GM19043 (cell line): ENCODE measurements around the gene HSD17B4.
A peak's percentile ranks its signal among the peaks of the same experiment; 100 is the strongest.
"Not testable (repeated sequence)": the region's sequence is repeated elsewhere in the genome, so short reads cannot be mapped to it uniquely, and the experiment has no call there.

Experiments
- ATAC-seq: cut with Tn5 transposase; IDR thresholded peaks from one replicate; pipeline ENCODE4 v1.9.1; 2021; ENCODE audit warnings: low read depth; ENCODE audit not compliant: unreplicated experiment

Gene HSD17B4

GRCh38 chr5:119452373-119453039 lies at the start of gene HSD17B4:
TSS of gene HSD17B4 (plus strand) at chr5:119452497. CDS start at chr5:119452576, 79 bp downstream.
- peak; percentile 92 for ATAC-seq

DNA sequence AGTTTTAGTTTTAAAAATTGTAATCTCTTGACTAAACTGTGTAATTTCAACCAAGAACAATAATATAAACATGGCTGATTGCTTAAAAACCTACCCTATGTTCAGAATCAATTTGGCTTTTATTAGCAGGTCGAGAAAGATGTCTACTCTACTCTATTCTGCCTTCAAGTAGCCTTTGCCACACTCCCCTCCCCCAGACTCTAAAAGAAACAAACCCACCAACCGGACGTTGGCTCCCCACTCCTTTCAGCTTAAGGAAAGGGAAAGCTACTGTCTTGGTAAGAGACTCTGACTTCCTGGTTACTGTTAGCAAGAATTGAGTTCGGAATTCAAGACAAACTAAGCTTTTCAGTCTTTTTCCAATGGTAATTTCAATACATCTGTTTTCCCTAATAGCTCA lies 49.7 kb upstream of the HSD17B4 start:
- ATAC-seq: no peak

GRCh38 chr5:119404033-119404432 lies 48.3 kb upstream of the HSD17B4 start:
- ATAC-seq: no peak

DNA sequence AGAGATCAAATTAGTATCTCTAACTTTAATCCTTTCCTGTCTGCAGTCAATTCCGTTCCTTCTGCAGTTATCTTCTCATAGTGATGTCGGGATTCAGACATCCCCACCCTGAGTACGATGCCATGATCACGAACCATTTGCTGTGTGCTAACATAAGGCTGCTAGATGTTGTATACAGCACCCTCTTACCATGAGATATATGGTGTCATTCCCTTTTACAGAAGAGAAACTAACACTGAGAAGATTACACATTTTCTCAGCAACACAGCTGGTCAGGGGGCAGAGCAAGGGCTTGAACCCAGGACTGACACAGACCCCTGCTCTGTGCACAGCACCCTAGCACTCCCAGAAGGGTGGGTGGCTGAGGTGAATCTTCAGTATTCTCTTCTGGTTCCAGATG lies 46.9 kb upstream of the HSD17B4 start:
- ATAC-seq: no peak

- no peak for ATAC-seq
Observed at GRCh38 chr5:119406551-119407110, 45.7 kb upstream of the HSD17B4 start.

DNA sequence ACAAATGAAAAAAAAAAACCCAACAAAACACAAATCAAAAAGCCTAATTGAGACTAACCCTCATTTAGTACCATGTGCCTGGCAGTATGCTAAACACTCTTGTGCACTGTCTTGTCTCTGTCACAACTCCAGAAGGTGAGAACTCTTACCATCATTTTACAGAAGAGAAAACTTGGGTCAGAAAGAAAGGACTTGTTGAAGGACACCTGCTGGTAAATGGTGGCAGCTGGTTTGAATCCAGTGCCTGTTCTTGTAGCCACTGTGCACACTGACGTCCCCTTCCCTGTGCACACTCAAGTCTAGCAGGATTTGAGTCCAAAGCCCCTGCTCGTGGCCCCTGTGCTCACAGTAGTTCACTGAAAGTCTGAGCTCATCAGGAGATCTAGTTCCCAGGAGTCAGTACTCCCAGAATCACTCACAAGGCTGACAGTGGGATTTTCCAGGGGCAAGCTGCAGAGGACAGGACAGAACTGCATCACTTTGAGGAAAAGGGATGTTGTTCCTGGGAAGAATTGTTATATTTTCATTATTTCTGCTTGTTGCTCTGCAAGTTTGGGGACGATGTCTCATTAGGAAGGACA lies 43.0 kb upstream of the HSD17B4 start:
- peak; percentile 34 for ATAC-seq

DNA sequence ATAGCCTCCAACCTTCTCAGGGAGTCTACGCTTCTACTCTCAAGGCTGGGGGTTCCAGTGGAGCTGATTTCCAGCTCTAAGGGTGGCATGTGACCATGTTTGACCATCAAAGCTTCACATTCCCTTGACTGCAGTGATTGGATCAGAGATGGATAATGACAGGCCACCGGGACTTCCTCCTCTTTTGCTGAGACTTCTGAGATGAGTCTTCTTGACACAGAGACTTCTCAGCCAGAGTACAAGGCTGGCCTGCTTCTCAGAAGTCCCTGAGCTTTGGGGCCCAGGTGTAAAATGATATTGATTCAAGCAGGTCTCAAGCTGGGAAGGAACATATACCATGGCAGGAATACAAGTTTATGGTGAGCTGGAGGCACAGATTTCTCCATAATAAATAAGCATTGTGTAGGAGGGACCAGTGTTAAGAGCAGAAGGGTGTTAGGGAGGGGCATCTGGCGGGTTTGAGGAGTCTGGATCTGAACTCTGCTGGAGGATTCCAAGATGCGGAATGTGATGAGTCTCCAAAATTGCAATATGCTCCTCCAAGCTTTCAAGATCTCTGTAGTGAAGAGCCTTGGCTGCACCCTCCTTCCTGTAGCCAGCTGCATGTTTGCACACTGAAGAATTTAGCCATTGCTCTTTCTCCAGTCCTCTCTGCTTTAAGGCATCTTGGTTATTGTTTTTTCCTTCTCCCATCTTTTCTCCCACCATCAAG lies 41.7 kb upstream of the HSD17B4 start:
- ATAC-seq: no peak

DNA sequence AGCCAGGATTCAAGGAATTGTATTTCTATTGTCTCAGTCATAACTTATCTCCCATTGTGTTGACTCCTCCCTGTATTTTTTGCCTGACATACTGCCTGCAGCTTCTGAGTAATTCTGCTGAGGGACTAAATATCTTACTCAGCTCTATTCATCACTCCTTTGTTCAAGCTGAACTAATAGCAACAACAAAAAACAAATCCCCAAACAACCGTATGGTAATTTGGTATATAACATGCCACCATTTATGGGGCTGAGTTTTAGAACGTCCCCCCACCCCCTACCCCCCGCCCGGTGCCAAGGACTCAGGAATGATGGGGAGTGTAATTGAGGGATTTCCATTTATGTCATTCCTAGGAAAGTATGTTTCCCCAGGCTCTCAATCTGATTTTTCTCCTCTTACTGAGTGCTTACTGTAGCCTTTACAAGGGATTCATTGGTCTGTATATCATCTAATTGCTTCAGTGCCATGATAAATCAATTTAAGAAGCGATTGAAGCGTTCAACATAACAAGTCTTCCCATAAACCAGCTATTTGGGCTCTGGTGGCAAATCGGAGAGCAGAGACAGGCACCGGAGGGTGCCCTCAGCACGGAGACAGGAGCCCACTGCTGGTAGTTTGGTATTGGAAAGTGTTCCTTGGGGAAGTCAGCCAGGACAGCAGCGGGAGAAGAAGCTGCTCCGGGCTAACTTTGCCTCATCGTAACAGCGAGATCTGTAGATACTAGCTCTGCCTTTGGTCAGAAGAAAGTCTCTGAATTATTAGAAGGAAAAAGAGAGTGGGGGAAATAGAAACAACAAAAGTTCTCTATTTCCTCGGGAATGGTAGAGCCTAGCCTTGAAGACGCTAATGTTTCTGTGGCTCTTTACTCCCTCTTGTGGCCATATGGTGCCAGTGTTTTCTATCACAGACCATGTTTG lies 40.7 kb upstream of the HSD17B4 start:
- ATAC-seq: peak; percentile 70

GRCh38 chr5:119412279-119413227 lies 39.7 kb upstream of the HSD17B4 start:
- ATAC-seq: no peak

GRCh38 chr5:119414124-119414734 lies 38.1 kb upstream of the HSD17B4 start:
- ATAC-seq: not testable (repeated sequence)

DNA sequence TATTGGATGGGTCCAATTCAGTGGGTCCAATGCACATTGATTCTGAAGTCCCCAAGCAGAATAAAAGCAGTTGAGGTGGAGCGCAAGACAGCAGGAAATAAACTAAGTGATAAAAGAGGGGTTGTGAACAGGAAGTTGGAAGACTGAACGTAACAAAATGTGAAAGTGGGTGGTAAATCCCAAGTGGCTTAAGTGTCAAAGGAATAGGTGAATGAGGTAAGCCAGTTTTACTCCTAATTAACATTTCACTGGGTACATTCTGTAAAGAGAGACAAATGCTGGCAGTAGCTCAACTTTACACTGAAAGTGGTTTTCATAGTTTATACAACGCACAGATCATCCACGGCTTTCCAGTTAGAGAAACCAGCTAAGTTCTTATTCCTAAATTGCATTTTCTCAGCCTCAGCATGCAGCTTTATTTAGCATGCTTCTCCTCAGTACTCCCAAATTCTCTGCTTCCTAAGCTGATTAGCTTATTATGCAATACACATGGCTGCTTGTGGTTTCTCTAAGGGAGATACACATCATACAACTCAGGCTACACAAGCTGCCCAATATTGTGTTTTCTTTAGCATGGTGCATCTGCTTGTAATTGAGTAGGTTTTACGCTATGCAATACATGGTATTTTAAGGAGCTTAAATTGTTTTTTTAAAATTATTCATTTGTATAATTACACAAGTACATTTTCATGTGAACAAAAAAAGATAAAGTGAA lies 34.2 kb upstream of the HSD17B4 start:
- no peak for ATAC-seq

GRCh38 chr5:119418606-119419100 lies 33.6 kb upstream of the HSD17B4 start:
- ATAC-seq: peak; percentile 76

DNA sequence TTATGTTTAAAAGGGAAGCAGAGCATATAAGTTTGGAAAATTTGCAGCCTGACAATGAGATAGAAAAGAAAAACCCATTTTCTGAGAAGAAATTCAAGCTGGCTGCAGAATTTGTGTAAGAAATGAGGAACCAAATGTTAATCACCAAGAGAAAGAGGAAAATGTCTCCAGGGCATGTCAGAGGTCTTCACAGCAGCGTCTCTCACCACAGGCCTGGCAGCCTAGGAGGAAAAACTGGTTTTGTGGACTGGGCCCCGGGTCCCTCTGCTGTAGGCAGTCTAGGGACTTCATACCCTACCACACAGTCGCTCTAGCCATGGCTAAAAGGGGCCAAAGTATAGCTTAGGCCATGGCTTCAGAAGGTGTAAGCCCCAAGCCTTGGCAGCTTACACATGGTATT lies 32.1 kb upstream of the HSD17B4 start:
- no peak for ATAC-seq

DNA sequence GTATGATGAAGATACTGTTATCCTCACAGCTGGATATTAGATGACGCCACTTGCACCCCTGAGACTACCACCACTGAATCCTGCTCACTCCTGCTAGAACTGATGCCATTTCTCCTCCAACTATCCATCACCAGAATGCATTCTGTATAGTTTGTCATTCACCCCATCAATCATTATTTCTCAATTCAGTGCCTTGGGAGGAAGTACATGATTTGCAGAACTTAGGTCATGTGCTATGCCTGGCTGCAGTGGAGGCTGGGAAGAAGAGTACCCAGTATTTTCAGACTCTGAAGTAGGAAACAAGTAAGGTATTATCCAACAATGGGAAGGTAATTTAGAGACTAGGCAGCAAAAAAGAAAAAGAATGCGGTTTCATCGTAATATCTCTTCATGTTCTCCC lies 26.2 kb upstream of the HSD17B4 start:
- ATAC-seq: no peak

GRCh38 chr5:119427060-119427459 lies 25.2 kb upstream of the HSD17B4 start:
- no peak for ATAC-seq

DNA sequence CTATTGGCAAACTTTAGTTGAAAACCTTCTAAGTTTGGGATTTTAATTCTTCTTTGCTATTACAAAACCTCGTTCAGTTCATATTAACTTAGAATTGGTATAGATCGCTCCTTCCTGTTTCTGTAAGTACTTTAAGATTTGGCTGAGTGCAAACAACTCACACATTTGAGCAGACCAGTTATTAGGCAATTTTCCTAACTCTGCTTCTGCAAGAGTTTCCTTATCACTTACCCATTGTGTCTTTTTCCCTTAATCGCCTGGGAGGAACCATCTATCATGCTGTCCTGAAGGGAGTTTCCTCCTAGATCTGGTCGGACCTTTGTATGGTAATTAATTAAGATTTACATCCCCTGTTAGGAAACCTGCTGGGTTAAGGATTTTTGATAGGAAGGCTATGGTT lies 24.7 kb upstream of the HSD17B4 start:
- ATAC-seq: not testable (repeated sequence)

DNA sequence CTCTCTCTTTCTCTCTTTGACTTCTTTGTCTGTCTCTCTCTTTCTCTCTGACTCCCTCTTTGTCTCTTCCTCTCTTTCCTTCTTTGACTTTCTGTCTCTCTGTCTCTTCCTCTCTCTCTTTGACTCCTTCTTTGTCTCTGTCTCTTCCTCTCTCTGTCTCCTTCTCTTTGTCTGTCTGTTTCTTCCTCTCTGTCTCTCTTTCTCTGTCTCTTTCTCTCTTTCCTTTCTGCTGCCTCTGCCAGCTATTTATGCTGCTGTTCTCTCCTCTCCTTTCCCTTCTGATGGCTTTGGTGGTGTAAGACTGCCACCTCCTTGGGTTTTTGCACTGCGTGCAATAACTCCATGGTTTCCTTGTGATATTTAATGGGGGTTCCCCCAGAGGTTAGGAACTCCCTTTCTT lies 24.1 kb upstream of the HSD17B4 start:
- not testable (repeated sequence) for ATAC-seq

DNA sequence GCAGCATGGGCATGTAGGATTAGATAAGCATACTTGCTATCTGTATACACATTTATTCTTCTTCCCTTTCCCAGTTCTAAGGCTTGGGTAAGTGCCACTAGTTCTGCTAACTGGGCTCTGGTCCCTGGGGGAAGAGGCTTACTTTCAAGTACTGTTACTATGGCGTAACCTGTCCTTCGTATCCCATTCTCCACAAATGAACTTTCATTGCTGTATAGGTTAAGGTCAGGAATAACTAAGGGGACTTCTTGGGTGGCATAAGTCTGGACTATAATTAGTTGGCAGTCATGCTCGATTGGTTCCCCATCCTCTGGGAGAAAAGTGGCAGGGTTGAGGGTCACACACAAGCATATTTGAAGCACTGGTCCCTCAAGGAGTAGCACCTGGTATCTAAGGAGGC lies 23.7 kb upstream of the HSD17B4 start:
- not testable (repeated sequence) for ATAC-seq
